WTC11 (cell line): Measurements from ENCODE around the gene NEURL4.

Source experiments
- CDX4 ChIP-seq: fragments of 250-450 bp; sonication (Bioruptor Pico); IDR thresholded peaks from 2 replicates; pipeline ENCODE4 v1.9.0; 2021; ENCODE audit warnings: moderate library complexity, mild to moderate bottlenecking, inconsistent platforms, borderline replicate concordance
- CREB1 ChIP-seq: sonication (generic); formaldehyde crosslinking; IDR thresholded peaks from 2 replicates; pipeline ENCODE4 v1.8.0; 2023; ENCODE audit warnings: mild to moderate bottlenecking, missing genetic modification reagents
- CTCF ChIP-seq: fragments of 200-600 bp; IDR thresholded peaks from 2 replicates; pipeline ENCODE4 v1.8.0; 2022; ENCODE audit warnings: antibody characterized with exemption
- FOXP1 ChIP-seq: sonication (generic); formaldehyde crosslinking; IDR thresholded peaks from 2 replicates; pipeline ENCODE4 v1.8.0; 2022; ENCODE audit warnings: missing genetic modification reagents, mild to moderate bottlenecking, moderate library complexity, borderline replicate concordance
- JUN ChIP-seq: sonication (generic); formaldehyde crosslinking; IDR thresholded peaks from 2 replicates; pipeline ENCODE4 v1.8.0; 2023; ENCODE audit warnings: mild to moderate bottlenecking, missing genetic modification reagents
- MAX ChIP-seq: sonication (generic); formaldehyde crosslinking; IDR thresholded peaks from 2 replicates; pipeline ENCODE4 v1.8.0; 2022; ENCODE audit warnings: mild to moderate bottlenecking, missing genetic modification reagents
- MLX ChIP-seq: sonication (generic); formaldehyde crosslinking; IDR thresholded peaks from 2 replicates; pipeline ENCODE4 v1.8.1; 2023; ENCODE audit warnings: mild to moderate bottlenecking, missing genetic modification reagents, moderate library complexity
- NR1H2 ChIP-seq: sonication (generic); formaldehyde crosslinking; IDR thresholded peaks from 2 replicates; pipeline ENCODE4 v1.9.0; 2021; ENCODE audit warnings: mild to moderate bottlenecking, moderate library complexity, missing genetic modification reagents

- TF ChIP-seq MLX (no peak), CTCF (no peak), CREB1 (CRISPR knock-in tag) (no peak), FOXP1 (CRISPR knock-in tag) (no peak), MAX (no peak), NR1H2 (CRISPR knock-in tag) (no peak), CDX4 (CRISPR knock-in tag) (no peak), JUN (no peak)
Observed at GRCh38 chr17:7311110-7311705, 17.9 kb downstream of the NEURL4 start.
